HepG2 (cell line): ENCODE results near the gene RAB8A. TPM values are rescaled to one million over a fixed set of nuclear protein-coding genes. Genes with fewer than 3 reads are reported as not detected.

Experiments used
- ATAC-seq: fragments of 200-7000 bp; cut with Tn5 transposase; 3 replicates; pipeline ENCODE4 v1.9.1; 2020; ENCODE audit warnings: mild to moderate bottlenecking, moderate library complexity
- BruUV-seq: library from RNA; stranded (reverse); fragments of 400-500 nt; replicated peaks from 2 replicates; lab custom pipeline; 2021; lab: Mats Ljungman, UMichigan
- CTCF ChIA-PET: fragments of 300-600 bp; formaldehyde crosslinking; extraction: SDS; loops from one replicate; lab custom pipeline; 2021; ENCODE audit warnings: low total read pairs, inconsistent platforms, low intra/inter-chr PET ratio; lab: Yijun Ruan, JAX
- POLR2A ChIA-PET: fragments of 350-600 bp; sonication (Branson Sonifier 250); formaldehyde crosslinking; loops from one replicate; lab custom pipeline; 2020; ENCODE audit warnings: antibody characterized with exemption, inconsistent platforms; lab: Yijun Ruan, JAX
- DNase-seq: peaks from one replicate; pipeline ENCODE4 v3.0.0-alpha.2; 2015; ENCODE audit warnings: low spot score
- FAIRE-seq: peaks from 3 replicates; lab custom pipeline; 2011; peaks lifted over from hg19 to GRCh38; lab: Jason Lieb, UNC
- H2AFZ ChIP-seq: one replicate; pipeline ENCODE4 v1.6.1; 2011; ENCODE audit warnings: low read length, inconsistent platforms
- H3K27ac ChIP-seq: fragments of 300-600 bp; 3 replicates; pipeline ENCODE4 v1.8.0; 2011; ENCODE audit warnings: mixed run types, mild to moderate bottlenecking, mixed read lengths, low read length, inconsistent platforms; ENCODE audit not compliant: insufficient read depth; ENCODE audit errors: extremely low read length
- H3K27me3 ChIP-seq, 2 experiments: fragments of 200-600 bp in 1 of 2; 2 replicates in 1 of 2; 3 replicates in 1 of 2; pipeline versions ENCODE4 v1.6.0 to v1.8.0; 2011; ENCODE audit warnings: low read length in 2 of 2, mild to moderate bottlenecking in 2 of 2, moderate library complexity in 2 of 2, inconsistent platforms in 1 of 2; ENCODE audit not compliant: insufficient read depth in 2 of 2, control insufficient read depth in 1 of 2
- H3K36me3 ChIP-seq, 2 experiments: fragments of 200-600 bp in 1 of 2; replicated peaks in 1 of 2; 2 replicates in 1 of 2; 3 replicates in 1 of 2; pipeline versions ENCODE4 v1.5.1 to v1.8.0; 2011; ENCODE audit warnings: low read length in 2 of 2, inconsistent platforms in 1 of 2; ENCODE audit not compliant: insufficient read depth in 2 of 2, control insufficient read depth in 1 of 2
- H3K4me1 ChIP-seq: 2 replicates; pipeline ENCODE4 v1.5.1; 2012; ENCODE audit warnings: low read length, inconsistent platforms; ENCODE audit not compliant: insufficient read depth
- H3K4me2 ChIP-seq: 2 replicates; pipeline ENCODE4 v1.6.0; 2011; ENCODE audit warnings: low read depth, low read length, inconsistent platforms
- H3K4me3 ChIP-seq, 3 experiments: fragments of 200-600 bp in 1 of 3; sonication (generic), shearing (Covaris generic) in 1 of 3; replicated peaks in 1 of 3; 2 replicates each; pipeline ENCODE4 v1.5.1; 2011 to 2016; ENCODE audit warnings: low read length in 3 of 3, inconsistent platforms in 2 of 3, low read depth in 2 of 3, mild to moderate bottlenecking in 2 of 3, control low read depth in 1 of 3, mixed read lengths in 1 of 3; ENCODE audit not compliant: insufficient read depth in 1 of 3
- H3K79me2 ChIP-seq: one replicate; pipeline ENCODE4 v1.6.1; 2011; ENCODE audit warnings: low read length, inconsistent platforms; ENCODE audit not compliant: insufficient read depth
- H3K9ac ChIP-seq: 2 replicates; pipeline ENCODE4 v1.6.0; 2011; ENCODE audit warnings: mild to moderate bottlenecking, low read depth, low read length, inconsistent platforms; ENCODE audit not compliant: insufficient read depth
- H3K9me3 ChIP-seq: 2 replicates; pipeline ENCODE4 v1.5.1; 2012; ENCODE audit warnings: mild to moderate bottlenecking, low read length
- H4K20me1 ChIP-seq: 2 replicates; pipeline ENCODE4 v1.6.0; 2011; ENCODE audit warnings: inconsistent platforms, mild to moderate bottlenecking, low read length, moderate library complexity; ENCODE audit not compliant: insufficient read depth
- AHDC1 ChIP-seq: sonication (generic); formaldehyde crosslinking; IDR thresholded peaks from 2 replicates; pipeline ENCODE4 v1.5.1; 2020; ENCODE audit warnings: mild to moderate bottlenecking, missing genetic modification reagents, borderline replicate concordance
- CSRNP1 ChIP-seq: sonication (generic); formaldehyde crosslinking; IDR thresholded peaks from 2 replicates; pipeline ENCODE4 v1.8.1; 2023; ENCODE audit warnings: mild to moderate bottlenecking, missing genetic modification reagents
- MTA3 ChIP-seq: sonication (generic); formaldehyde crosslinking; IDR thresholded peaks from 2 replicates; pipeline ENCODE4 v1.4.0; 2020; ENCODE audit warnings: missing genetic modification reagents
- PRDM4 ChIP-seq: sonication (generic); formaldehyde crosslinking; IDR thresholded peaks from 2 replicates; pipeline ENCODE4 v1.9.0; 2021; ENCODE audit warnings: missing genetic modification reagents, borderline replicate concordance
- RCOR2 ChIP-seq: IDR thresholded peaks from 2 replicates; pipeline ENCODE4 v1.6.1; 2016; ENCODE audit warnings: missing biosample characterization, missing genetic modification reagents
- ZFAT ChIP-seq: sonication (generic); formaldehyde crosslinking; conservative IDR thresholded peaks from 2 replicates; pipeline ENCODE4 v1.8.1; 2023; ENCODE audit warnings: missing genetic modification reagents, inconsistent platforms
- ZGPAT ChIP-seq: IDR thresholded peaks from 2 replicates; pipeline ENCODE4 v1.6.1; 2016; ENCODE audit warnings: mild to moderate bottlenecking
- ZNF629 ChIP-seq: sonication (generic); formaldehyde crosslinking; conservative IDR thresholded peaks from 2 replicates; pipeline ENCODE4 v1.5.0; 2020; ENCODE audit warnings: missing genetic modification reagents
- WGBS: methylation state at CpG from one replicate; pipeline ENCODE4 v1.1.6; 2017; ENCODE audit warnings: low lambda C conversion rate; 5-methylcytosine and 5-hydroxymethylcytosine counted together
- in situ Hi-C: cut with HindIII; loops from 2 replicates; pipeline ENCODE4 v1.10.0; 2017; ENCODE audit warnings: low pct_unique_long_range_greater_than_20kb; ENCODE audit not compliant: extremely low pct_ligation_motif_present
- intact Hi-C: fragments of 100-400 bp; cut with micrococcal nuclease; formaldehyde crosslinking; loops from one replicate; pipeline ENCODE4 v1.10.0; 2022; ENCODE audit not compliant: unreplicated experiment
- polyA plus RNA-seq, 8 experiments: library from polyadenylated mRNA; depleted of rRNA in 3 of 8; stranded (reverse) in 7 of 8; unstranded in 1 of 8; fragments of >200 nt; fragmentation: Illumina TruSeq in 4 of 8; extraction: Trizol in 4 of 8; gene quantifications; 2 replicates each; pipeline versions ENCODE4 v1.2.1 to v1.2.3, GENCODE V29; 2011 to 2016; ENCODE audit warnings: low read depth in 4 of 8, missing spikeins in 1 of 8, mixed read lengths in 1 of 8; ENCODE audit not compliant: insufficient read depth in 1 of 8
- total RNA-seq, 5 experiments: library from RNA; depleted of rRNA; stranded (reverse); fragments of >200 nt; fragmentation: Illumina TruSeq; extraction: Trizol; gene quantifications; 2 replicates each; pipeline ENCODE4 v1.2.3, GENCODE V29; 2016; ENCODE audit warnings: low read depth in 1 of 5
- TF ChIP-seq, protein P1 (sequence below): sonication (generic); formaldehyde crosslinking; IDR thresholded peaks from 2 replicates; pipeline ENCODE4 v1.4.0; 2020; ENCODE audit warnings: mild to moderate bottlenecking, missing genetic modification reagents

The RAB8A gene
- total and polyA plus RNA-seq, 2 of the 13 experiments (the other 11 are each of a cell fraction or from before 2014, with no cell fraction given) = 36.7 to 45.0 TPM

- no peak for TF ChIP-seq AHDC1
- TF ChIP-seq MTA3 (CRISPR knock-in tag) = no peak
- TF ChIP-seq, all 625 proteins: peak for 0
Observed at GRCh38 chr19:16155128-16155527, 43.4 kb downstream of the RAB8A start (continued).

- POLR2A ChIA-PET = interaction anchor here (0.9 kb wide), 1 partner anchor 13 kb away, joined by 3 read pairs; the partner anchor contains the start of gene HSH2D
- no peak overlapping the region for H3K4me2 ChIP-seq
- DNase-seq (no peak), FAIRE-seq (no peak), ATAC-seq (no peak)
- intact Hi-C loops = no loop called here
- CTCF ChIA-PET = no interaction called here
- no peaks in the 10 kb centered on the region for H3K27me3 ChIP-seq
- no peaks in the 10 kb centered on the region for H3K9me3 ChIP-seq
- no peak overlapping the region for H3K27ac ChIP-seq
- in situ Hi-C loops = loop anchor here (25.0 kb wide), 1 partner anchor 520 kb away; the partner anchor contains the start of gene CYP4F3
- H2AFZ ChIP-seq = no peak overlapping the region
- no peak overlapping the region for H3K9ac ChIP-seq
- WGBS = 71% methylated on average over 6 of the region's 6 CpGs
- no peaks in the 10 kb centered on the region for H4K20me1 ChIP-seq
- no TSS peak for BruUV-seq
- no peak overlapping the region for H3K4me3 ChIP-seq
- H3K79me2 ChIP-seq = no peaks in the 10 kb centered on the region
- H3K4me1 ChIP-seq = peaks cover 10% of the 10 kb centered on the region; the same call in 1 of the 2 replicates
- no peaks in the 10 kb centered on the region; a peak in 1 of 5 replicates for H3K36me3 ChIP-seq
- TF ChIP-seq ZGPAT (CRISPR knock-in tag) (no peak), ZNF629 (CRISPR knock-in tag) (no peak), PRDM4 (no peak), CSRNP1 (CRISPR knock-in tag) (no peak), RCOR2 (CRISPR knock-in tag) (no peak), ZFAT (no peak)
- TF ChIP-seq, protein P1, sequence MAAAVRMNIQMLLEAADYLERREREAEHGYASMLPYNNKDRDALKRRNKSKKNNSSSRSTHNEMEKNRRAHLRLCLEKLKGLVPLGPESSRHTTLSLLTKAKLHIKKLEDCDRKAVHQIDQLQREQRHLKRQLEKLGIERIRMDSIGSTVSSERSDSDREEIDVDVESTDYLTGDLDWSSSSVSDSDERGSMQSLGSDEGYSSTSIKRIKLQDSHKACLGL = no peak
Observed at GRCh38 chr19:16156904-16157303, 45.2 kb downstream of the RAB8A start.
